AG10803 (cell line): Measurements from ENCODE around the gene HUS1.

Experiments used
- DNase-seq: peaks from one replicate; pipeline ENCODE4 v3.0.0; 2010; ENCODE audit warnings: low read depth
- H3K4me3 ChIP-seq: 2 replicates; pipeline ENCODE4 v1.5.1; 2011; ENCODE audit warnings: mild to moderate bottlenecking, low read length, control low read depth
- TF ChIP-seq, protein P1 (sequence below): conservative IDR thresholded peaks from 2 replicates; pipeline ENCODE4 v1.5.1; 2011; ENCODE audit warnings: mild to moderate bottlenecking, low read length, control low read depth, inconsistent platforms

HUS1 gene

DNA sequence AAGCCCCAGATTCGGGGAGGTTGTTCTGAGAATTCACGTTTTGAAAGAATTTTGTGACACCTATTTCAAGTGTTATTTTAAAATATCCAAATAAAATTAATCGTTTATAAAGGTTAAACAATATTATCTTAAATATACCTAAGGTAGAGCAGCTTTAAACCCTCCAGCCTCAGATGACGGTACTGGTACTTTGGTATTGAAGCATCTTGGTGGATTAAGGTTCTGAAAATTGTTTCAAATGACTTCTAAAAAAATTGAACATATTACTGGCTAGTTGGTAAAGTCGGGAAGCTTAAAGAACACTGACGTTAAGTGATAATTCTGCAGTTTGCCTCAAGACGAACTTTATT, 392 bp upstream of the HUS1 start:
- peak overlapping the region; percentile 95 for H3K4me3 ChIP-seq
- no peak for DNase-seq

DNA sequence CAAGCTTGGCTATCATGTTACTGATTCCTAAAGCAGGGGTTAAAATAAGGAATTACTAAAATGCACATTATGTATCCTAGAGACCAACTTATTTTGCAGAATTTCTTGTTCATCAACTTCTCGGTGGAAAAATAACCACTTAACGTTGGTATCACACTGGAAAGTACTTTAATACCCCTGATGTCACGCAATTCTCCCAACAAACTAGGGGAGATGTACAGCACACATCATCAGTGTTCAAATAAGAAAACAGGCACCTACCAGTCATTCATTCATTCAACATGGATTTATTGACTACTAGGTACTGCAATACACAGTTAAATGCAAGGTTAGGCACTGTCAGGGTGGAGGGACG, 648 bp downstream of the HUS1 start:
- TF ChIP-seq, protein P1, sequence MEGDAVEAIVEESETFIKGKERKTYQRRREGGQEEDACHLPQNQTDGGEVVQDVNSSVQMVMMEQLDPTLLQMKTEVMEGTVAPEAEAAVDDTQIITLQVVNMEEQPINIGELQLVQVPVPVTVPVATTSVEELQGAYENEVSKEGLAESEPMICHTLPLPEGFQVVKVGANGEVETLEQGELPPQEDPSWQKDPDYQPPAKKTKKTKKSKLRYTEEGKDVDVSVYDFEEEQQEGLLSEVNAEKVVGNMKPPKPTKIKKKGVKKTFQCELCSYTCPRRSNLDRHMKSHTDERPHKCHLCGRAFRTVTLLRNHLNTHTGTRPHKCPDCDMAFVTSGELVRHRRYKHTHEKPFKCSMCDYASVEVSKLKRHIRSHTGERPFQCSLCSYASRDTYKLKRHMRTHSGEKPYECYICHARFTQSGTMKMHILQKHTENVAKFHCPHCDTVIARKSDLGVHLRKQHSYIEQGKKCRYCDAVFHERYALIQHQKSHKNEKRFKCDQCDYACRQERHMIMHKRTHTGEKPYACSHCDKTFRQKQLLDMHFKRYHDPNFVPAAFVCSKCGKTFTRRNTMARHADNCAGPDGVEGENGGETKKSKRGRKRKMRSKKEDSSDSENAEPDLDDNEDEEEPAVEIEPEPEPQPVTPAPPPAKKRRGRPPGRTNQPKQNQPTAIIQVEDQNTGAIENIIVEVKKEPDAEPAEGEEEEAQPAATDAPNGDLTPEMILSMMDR: no peak
- H3K4me3 ChIP-seq: peak overlapping the region; percentile 95
- DNase-seq: no peak

More for the DNA sequence above, 392 bp upstream of the HUS1 start:
- TF ChIP-seq, protein P1: no peak

DNA sequence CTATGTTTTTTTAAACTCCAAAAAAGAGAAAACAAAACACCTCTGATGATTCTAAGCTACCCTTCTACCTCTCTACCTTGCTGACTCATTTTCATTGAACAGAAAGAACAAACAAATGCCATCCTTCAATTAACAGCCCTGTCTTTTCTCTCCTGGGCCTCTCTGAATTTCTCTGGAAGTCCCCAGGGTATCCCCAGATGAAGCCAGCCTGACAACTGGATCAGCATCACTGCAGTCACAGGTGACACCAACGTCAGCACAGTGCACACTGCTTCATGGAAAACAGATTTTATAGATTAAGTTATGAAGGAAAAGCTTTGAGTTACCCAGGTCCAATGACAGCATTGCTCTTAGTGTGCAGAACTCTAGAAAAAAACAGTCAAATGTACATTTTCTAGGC, 5.7 kb downstream of the HUS1 start:
- TF ChIP-seq, protein P1: no peak
- no peak overlapping the region for H3K4me3 ChIP-seq
- DNase-seq: no peak

DNA sequence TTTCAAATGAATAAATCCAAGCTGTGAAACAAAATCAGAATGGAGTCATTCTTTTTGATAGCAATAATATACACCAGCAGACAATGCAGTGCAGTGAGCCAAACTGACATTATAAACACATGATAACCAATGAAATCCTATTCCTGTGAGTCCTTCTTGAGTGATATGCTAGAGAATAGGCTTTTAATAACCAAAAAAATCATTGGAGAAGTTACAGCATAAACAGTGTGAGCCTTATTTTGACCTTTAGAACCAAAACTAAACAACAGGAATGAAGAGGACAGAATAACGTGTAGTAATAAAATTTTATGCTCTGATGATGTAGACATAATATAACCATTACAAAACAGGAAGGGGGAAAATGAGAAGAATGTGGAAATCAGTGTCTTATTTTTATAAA, 8.7 kb downstream of the HUS1 start:
- H3K4me3 ChIP-seq: no peak overlapping the region
- peak; percentile 29 for DNase-seq
- TF ChIP-seq, protein P1: no peak

DNA sequence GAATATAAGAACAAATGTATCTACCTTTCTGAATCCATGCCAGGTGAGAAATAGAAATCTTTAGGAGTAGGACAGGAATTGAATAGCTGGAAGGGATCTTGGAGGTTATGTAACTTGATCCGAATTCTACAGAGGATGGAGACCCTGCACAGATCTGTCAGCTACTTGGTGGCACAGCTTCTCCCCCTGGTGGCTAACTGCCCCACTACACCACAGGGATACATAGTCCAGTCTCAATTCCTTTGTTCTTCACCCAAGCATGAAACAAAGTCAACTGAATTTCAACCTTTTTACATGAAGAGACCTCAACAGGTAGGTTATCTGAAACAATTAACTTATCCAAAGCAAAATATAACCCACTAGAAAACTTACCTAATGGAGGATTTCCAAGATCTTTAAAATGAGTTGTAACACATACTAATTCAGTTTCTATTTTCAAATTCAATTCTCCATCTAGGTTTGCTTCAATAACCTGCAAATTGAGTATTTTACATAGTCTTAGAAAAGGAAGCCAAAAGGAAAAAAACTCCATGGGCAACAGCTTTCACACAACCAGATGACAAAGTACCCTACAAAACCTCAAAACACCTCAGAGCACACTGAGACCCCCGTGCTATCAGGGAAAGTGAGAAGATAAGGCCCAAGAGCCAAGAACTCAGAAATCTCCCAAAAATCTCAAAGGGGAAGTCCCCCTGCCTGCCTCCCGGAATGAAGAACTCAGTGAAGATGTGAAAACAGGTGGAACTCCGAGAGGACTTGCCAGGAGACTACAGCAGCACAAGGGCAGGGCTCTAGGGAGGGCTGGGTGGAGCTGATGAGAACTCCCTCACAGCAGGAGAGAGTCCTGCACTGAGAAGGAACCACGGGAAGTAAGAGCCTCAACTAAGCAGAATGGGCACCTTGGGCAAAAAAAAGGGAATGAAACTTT, 10.3 kb downstream of the HUS1 start:
- H3K4me3 ChIP-seq: no peak overlapping the region
- DNase-seq: peak; percentile 52
- TF ChIP-seq, protein P1: peak; percentile 85

DNA sequence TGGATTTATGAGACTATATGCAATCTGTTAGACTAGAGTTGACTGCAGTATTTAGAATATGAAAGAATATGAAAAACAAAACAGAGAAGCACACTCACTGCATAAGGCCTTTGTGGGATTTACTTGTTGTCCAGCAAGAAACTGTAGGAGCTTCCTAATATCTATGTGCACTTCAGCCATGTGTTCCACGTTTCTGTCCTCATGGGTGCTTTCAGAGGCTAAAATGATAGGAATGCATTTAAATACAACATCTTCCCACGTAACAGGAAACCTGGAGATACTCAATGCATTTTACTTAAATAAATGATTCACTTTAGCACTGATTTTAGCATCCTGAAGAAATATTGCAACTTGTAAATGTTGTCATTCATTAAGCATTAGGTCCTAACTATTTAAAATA, 11.7 kb downstream of the HUS1 start:
- peak; percentile 39 for DNase-seq
- no peak overlapping the region for H3K4me3 ChIP-seq
- TF ChIP-seq, protein P1: no peak

DNA sequence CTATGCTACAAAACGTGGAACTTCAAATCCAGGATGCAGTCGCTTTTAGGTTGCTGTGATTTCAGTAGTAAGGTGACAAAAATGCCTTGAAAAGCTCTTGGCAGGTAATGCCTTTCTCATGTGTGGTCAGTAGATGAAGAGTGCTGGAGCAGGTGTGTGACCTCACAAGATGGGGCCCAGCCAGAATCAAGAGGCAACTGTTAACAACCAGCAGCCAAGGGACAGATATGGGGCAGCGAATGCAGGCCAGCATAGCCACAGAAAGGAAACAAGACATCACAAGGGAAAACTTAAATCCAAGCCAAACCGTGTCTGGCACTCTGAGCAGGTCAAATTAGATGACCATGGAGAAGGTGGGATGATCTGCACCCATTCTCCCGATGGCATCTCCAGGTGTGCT, 12.3 kb downstream of the HUS1 start:
- TF ChIP-seq, protein P1: no peak
- no peak overlapping the region for H3K4me3 ChIP-seq
- DNase-seq: no peak
